Gastroesophageal sphincter (tissue), 3 donors: ENCODE data around the gene AP2B1.

Experiments used
- POLR2A ChIP-seq, 2 donors: fragments of 450-650 bp; IDR thresholded peaks; one replicate each; pipeline ENCODE4 v1.6.1; 2017; ENCODE audit warnings: antibody characterized with exemption in 2 of 2, mild to moderate bottlenecking in 2 of 2, moderate library complexity in 1 of 2
- TF ChIP-seq, protein P1 (sequence below), 4 experiments: fragments of 200-600 bp in 2 of 4; fragments of 450-650 bp in 2 of 4; sonication (generic) in 1 of 4; IDR thresholded peaks; one replicate each; pipeline ENCODE4 v1.5.1; 2017 to 2019; ENCODE audit warnings: antibody characterized with exemption in 4 of 4, mild to moderate bottlenecking in 2 of 4, moderate library complexity in 2 of 4

- TF ChIP-seq, protein P1, sequence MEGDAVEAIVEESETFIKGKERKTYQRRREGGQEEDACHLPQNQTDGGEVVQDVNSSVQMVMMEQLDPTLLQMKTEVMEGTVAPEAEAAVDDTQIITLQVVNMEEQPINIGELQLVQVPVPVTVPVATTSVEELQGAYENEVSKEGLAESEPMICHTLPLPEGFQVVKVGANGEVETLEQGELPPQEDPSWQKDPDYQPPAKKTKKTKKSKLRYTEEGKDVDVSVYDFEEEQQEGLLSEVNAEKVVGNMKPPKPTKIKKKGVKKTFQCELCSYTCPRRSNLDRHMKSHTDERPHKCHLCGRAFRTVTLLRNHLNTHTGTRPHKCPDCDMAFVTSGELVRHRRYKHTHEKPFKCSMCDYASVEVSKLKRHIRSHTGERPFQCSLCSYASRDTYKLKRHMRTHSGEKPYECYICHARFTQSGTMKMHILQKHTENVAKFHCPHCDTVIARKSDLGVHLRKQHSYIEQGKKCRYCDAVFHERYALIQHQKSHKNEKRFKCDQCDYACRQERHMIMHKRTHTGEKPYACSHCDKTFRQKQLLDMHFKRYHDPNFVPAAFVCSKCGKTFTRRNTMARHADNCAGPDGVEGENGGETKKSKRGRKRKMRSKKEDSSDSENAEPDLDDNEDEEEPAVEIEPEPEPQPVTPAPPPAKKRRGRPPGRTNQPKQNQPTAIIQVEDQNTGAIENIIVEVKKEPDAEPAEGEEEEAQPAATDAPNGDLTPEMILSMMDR (IDR thresholded peaks at IDR 0.05): peak in 3 of 4 experiments; percentile 85 to 97 (median 94)
- TF ChIP-seq POLR2A (IDR thresholded peaks at IDR 0.05): no peak
Measured at GRCh38 chr17:35747540-35748017, 160.5 kb downstream of the AP2B1 start.
